Effector memory CD8-positive, alpha-beta T cell (primary cell): Measurements from ENCODE around the gene NUDT1.

Source experiments
- ATAC-seq: fragments of 150-1000 bp; cut with Tn5 transposase; replicated peaks from 2 replicates; pipeline ENCODE4 v1.10.0; 2021; ENCODE audit warnings: mild to moderate bottlenecking, moderate library complexity
- DNase-seq, 3 experiments: peaks; one replicate each; pipeline ENCODE4 v3.0.0; 2021
- H3K27ac Mint-ChIP-seq, 2 donors: one replicate each; pipeline ENCODE4 v1.8.0; 2022; ENCODE audit warnings: mild to moderate bottlenecking in 2 of 2, mixed read lengths in 2 of 2, moderate library complexity in 2 of 2
- H3K27me3 Mint-ChIP-seq, 2 donors: one replicate each; pipeline ENCODE4 v1.8.0; 2022; ENCODE audit warnings: mixed read lengths in 2 of 2
- H3K36me3 Mint-ChIP-seq: one replicate; pipeline ENCODE4 v1.8.0; 2022; ENCODE audit warnings: mild to moderate bottlenecking, moderate library complexity, mixed read lengths; ENCODE audit not compliant: insufficient read depth
- H3K4me1 Mint-ChIP-seq, 2 donors: one replicate each; pipeline ENCODE4 v1.8.0; 2022; ENCODE audit warnings: low read depth in 2 of 2, mixed read lengths in 2 of 2
- H3K4me3 Mint-ChIP-seq, 2 donors: one replicate each; pipeline ENCODE4 v1.8.0; 2022; ENCODE audit warnings: mild to moderate bottlenecking in 2 of 2, mixed read lengths in 2 of 2, moderate library complexity in 2 of 2
- H3K9me3 Mint-ChIP-seq, 2 donors: one replicate each; pipeline ENCODE4 v1.8.0; 2022; ENCODE audit warnings: mixed read lengths in 2 of 2
- total RNA-seq, 9 experiments: gene quantifications; one replicate each; lab custom pipeline; 2026; lab: John Stamatoyannopoulos, UW

The NUDT1 gene
- 4.0 to 26.2 (median 13.4) reads per million in 9 experiments for total RNA-seq

DNA sequence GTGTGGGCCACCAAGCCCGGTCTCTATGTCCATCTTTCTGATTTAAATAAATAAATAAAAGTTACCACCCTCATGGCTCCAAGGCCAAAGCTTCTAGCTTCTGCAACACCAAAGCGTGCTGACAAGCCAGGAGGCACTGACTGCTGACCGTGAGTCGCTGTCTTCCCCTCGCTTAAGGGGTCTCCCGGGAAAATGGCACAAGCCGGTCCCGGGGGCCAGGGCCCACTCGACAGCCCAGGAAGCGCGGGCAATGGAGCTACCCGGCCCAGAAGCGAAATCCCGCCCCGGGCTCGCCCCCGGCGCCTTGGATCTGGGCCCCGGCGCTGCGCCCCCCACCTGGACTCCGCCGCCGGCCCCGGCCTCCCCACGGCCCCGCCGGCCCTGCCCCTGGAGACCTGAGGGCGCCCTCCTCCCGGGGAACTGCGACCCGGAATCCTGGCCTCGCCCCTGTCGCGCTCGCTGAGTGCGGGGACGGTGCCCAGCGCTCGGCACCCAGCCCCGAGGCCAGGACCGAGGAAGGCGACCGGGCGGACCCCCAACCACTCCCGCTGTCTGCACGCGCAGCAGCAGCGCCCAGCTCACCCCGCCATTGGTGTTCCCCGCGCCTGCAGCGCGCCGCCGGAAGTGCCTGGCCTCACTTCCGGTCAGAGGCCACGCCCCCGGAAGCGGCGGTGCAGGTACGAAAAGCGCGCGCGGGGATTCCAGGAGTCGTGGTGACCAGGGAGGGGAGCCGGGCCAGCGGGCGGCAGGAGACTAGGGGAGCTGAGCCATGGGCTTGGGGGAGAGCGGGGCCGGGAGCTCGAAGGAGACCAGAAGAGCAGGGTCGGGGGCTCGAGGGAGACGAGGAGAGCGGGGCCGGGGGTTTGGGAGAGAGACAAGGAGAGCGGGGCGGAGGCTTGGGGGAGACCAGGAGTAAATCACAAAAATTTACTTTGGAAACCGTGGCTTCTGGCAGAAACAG is at the start of gene NUDT1, which contains the start of gene MRM2:
NUDT1 (plus strand) TSS at position 647 of the 961 bp plus-strand sequence. CDS start 2,349 bp downstream, outside the sequence.
MRM2 (minus strand) TSS at position 626 of the 961 bp plus-strand sequence; CDS start at position 590, 36 bp downstream.
- Mint-ChIP-seq H3K27me3 (no peaks in the 10 kb centered on the region), H3K36me3 (peaks cover 28% of the 10 kb centered on the region), H3K9me3 (no peaks in the 10 kb centered on the region), H3K4me3 (peak within 1 kb of the TSS; percentile 90 to 91), H3K4me1 (peaks cover 10 to 13% of the 10 kb centered on the region in 2 donors), H3K27ac (peak within 1 kb of the TSS; percentile 94 to 96)
- DNase-seq (peak; percentile 32 to 39 (median 39)), ATAC-seq (peak; percentile 74)

DNA sequence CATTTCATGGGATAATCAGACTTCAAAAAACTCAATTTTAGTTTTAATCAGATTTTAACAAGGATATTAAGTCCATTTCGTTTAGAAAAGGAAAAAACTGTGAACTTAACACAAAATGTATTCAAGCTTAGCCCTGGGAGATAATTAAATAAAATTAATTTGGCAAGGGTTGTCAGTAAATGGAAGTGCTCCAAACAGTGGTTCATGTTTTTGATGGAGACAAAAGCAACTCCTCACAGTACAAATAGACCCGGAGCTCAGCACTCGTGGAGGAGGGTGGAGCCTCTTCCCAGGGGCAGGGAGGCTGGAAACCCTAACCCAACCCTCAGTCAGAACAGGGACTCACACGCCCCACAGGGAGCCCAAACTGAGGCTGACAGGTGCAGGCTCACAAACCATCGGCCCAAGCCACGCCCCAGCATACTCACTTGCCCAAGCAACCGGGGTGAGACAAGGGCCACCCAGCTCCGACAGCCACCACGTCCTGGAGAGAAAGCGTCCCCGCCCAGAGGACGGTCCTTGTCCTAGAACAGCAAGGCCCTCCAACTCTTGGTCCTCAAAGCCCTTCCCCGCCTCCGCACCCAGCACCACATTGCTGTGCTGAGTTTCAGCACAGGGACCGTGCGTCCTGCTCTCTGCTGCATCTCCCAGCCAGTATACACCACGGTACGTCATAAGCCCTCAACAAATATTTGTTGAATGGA is 49.0 kb upstream of the NUDT1 start:
- Mint-ChIP-seq H3K27me3 (no peaks in the 10 kb centered on the region), H3K27ac (no peak overlapping the region), H3K4me3 (no peak overlapping the region), H3K36me3 (peaks cover 6% of the 10 kb centered on the region), H3K9me3 (no peaks in the 10 kb centered on the region), H3K4me1 (peaks cover 0 to 6% of the 10 kb centered on the region in 2 donors)
- DNase-seq (no peak), ATAC-seq (no peak)

DNA sequence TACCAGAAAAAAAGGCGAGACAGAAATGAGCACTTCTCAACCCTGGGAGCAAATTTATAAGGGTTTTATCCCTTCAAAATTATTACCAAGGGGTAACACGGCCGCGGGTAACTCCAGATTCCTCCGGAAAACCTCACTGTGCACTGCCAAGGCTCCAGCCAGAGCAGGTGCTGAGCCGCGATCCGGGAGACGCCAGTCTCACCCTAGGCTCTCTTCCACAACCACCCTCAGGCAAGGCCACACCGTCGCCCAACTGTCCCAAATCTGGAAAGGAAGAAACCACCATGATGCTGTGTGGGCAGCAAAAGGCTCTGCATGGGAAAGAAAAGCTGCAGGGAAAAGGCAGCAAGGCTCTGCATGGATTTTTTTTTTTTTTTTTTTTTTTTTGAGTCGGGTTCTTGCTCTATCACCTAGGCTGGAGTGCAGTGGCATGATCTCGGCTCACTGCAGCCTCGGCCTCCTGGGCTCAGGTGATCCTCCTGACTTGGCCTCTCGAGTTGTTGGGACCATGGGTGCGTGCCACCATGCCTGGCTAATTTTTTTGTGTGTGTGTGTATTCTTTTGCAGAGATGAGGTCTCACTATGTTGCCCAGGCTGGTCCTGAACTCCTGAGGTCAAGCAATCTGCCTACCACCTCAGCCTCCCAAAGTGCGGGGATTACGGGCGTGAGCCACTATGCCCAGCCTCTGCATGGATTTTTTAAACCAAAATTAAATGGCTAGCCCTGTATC is 48.3 kb upstream of the NUDT1 start:
- DNase-seq (no peak), ATAC-seq (no peak)
- Mint-ChIP-seq H3K36me3 (peaks cover 6% of the 10 kb centered on the region), H3K27ac (no peak overlapping the region), H3K4me3 (no peak overlapping the region), H3K9me3 (no peaks in the 10 kb centered on the region), H3K4me1 (peaks cover 0 to 5% of the 10 kb centered on the region in 2 donors), H3K27me3 (no peaks in the 10 kb centered on the region)

DNA sequence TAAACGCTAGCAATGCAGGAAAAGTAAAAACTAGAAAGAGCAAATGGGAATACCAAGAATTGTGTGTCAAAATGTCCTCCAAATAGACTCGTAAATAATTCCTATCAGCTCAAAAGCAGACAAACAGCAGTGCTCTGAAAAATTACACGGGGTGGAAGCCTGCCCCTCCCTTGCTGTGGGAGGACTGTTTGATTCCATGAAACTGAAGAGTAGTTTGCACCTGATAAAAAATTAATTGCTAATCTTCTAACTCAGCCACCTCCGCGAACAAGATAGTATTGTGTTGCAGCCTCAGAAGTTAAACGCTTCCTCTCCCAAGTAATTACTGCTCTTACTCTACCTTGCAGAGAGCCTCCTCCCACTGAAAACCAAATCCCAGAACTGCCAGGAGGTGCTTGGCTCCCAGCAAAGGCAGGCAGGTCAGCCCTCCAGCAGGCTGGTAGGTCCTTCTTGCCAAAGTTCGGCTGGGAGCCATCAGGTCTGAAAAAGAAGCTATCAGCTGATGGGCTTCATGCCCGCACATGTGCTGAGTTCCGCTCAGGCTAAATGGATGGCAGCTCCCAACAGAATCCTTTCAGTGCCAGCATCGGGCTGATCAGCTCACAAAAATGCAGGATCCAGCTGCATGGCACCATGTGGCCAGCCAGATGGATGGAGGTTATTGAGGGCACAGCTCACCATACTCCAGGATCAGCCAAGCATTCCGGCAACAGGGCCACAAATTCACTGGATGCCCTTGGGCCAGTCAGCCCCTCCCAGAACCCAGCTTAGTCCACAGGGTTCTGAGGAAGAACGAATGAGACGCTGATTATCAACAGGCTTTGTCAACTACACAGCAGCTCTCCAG is 46.4 kb upstream of the NUDT1 start:
- Mint-ChIP-seq H3K9me3 (no peaks in the 10 kb centered on the region), H3K4me3 (no peak overlapping the region), H3K27me3 (no peaks in the 10 kb centered on the region), H3K36me3 (peaks cover 6% of the 10 kb centered on the region), H3K4me1 (peaks cover 0 to 5% of the 10 kb centered on the region in 2 donors), H3K27ac (no peak overlapping the region)
- DNase-seq: no peak
- ATAC-seq: no peak

DNA sequence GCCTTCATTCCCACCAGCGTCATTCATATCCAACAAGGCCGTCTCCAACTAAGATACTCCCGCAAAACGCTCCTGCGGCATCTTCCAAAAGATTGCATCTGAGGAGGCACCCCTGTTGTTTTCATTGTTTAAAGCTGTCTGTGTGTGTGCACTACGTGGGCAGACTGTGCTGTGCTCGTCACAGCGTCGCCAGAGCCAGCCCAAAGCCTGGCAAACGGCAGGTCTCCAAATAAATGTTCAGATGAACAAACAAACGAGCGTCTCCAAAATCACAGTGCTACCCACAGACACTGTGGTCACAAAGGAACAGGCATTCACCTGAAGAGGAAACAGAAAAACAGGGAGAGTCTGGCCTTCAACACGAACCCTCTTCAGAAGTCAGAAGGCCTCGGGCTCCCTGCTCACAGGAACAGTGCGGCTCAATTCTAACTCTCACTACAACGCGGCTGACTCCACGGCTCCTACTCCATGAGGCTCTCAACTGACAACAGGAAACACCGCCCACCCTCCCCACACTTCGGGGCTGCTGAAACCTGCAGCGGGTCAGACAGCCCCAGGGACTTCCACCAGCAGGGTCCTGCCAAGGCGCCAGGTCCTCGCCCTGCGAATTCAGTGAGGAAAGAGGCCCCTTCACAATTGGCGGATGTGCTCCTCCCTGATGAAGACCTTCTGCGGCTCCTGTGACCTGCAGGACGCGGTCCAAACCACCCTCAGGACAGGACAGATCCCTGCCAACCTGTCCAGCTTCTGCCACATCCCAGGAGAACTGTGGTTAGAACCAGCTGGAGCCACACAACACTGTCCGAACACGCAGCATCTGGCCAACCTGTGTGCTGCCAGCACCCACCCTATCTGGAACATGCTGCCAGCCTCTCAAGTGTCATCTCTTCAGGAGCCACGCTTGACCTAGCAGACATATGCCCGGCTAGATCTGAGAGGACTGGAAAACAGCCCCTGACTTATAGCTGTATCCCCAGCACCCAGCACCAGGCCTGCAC is 45.3 kb upstream of the NUDT1 start:
- Mint-ChIP-seq H3K9me3 (no peaks in the 10 kb centered on the region), H3K36me3 (peaks cover 10% of the 10 kb centered on the region)
- DNase-seq: no peak

DNA sequence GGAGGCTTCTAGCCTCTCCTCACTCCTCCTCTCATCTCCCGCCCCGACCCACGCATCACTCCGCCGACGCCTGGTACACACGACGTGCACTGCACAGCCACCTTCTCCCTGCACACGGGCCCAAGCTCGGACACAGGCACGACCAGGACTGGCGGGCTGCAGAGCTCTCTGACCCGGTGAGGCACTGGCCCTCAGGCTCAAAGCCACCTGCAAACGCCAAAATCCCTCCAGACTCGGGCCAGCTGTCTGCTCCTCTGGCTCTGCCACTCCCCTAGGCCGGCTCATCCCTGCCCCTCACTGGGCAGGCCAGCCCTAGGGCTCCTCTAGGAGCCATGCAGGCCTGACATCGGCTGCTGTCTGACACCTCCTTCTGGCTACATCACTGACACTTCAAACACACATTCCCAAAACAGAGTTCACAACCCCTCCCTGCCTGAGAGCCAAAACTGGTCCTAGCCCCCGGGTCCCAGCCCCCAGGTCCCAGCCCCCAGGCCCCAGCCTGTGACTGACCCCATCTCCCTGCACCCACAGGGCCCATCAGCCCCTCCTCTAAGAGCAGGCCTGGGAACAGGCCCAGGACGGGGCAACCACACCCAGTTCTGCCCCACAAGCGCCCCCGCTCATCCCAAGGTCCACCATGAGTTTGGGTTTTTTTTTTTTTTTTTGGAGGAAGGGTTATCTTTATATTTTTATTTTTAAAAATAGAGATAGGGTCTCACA is 44.4 kb upstream of the NUDT1 start:
- Mint-ChIP-seq H3K4me3 (no peak overlapping the region), H3K36me3 (peaks cover 12% of the 10 kb centered on the region), H3K9me3 (no peaks in the 10 kb centered on the region), H3K27ac (peak overlapping the region in 1 of 2 donors; percentile 39), H3K27me3 (no peaks in the 10 kb centered on the region), H3K4me1 (peaks cover 0 to 5% of the 10 kb centered on the region in 2 donors)
- no peak for ATAC-seq
- DNase-seq: no peak

More for the DNA sequence above, 45.3 kb upstream of the NUDT1 start:
- H3K27ac Mint-ChIP-seq: peak overlapping the region in 1 of 2 donors; percentile 39
- no peak for ATAC-seq
- no peaks in the 10 kb centered on the region for H3K27me3 Mint-ChIP-seq
- H3K4me1 Mint-ChIP-seq: peaks cover 0 to 5% of the 10 kb centered on the region in 2 donors
- no peak overlapping the region for H3K4me3 Mint-ChIP-seq

DNA sequence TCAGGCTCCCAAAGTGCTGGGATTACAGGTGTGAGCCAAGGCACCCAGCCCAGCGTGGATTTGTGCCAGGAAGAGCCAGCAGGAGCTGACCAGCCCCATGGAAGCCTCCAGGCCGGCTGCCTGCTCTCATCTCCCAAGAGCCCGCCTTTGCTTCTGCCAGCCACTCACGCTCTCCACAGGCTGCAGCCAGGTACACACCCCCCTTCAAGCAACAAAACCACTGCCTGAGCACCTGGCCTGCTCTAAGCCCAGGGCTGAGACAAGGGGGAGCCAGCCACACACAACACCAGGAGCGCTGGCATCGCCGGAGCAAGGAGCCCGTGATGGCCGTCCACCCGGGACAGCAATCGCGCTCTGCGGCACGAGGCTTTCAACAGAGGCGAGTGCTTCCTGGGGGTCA is 43.8 kb upstream of the NUDT1 start:
- DNase-seq: no peak
- ATAC-seq: no peak
- H3K4me3 Mint-ChIP-seq: no peak overlapping the region
- H3K9me3 Mint-ChIP-seq: no peaks in the 10 kb centered on the region
- peaks cover 12% of the 10 kb centered on the region for H3K36me3 Mint-ChIP-seq
- H3K27me3 Mint-ChIP-seq: no peaks in the 10 kb centered on the region
- no peak overlapping the region for H3K27ac Mint-ChIP-seq
- H3K4me1 Mint-ChIP-seq: peaks cover 1 to 5% of the 10 kb centered on the region in 2 donors

DNA sequence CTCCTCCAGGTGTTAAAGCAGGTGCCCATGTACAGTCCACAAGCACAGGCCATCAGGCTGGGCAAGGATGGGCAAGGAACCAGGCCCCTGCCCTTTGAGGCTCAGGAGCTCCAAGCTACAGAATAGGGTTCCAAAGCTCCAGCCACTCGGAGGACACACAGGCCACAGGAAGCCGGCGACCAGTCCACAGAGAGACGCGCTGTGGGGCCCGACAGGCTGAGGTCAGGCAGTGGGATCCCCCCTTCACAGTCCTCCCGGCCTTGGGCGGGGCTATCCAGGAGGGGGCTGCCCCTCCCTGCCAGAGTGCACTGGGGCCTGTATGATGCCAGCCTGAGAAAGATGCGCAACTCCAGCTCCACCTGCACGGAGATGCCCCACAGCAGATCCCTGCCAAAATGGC is 43.3 kb upstream of the NUDT1 start:
- Mint-ChIP-seq H3K27me3 (no peaks in the 10 kb centered on the region), H3K27ac (peak overlapping the region in 1 of 2 donors; percentile 42), H3K36me3 (peaks cover 12% of the 10 kb centered on the region), H3K4me1 (peaks cover 5% of the 10 kb centered on the region in 2 donors), H3K9me3 (no peaks in the 10 kb centered on the region), H3K4me3 (no peak overlapping the region)
- no peak for DNase-seq
- ATAC-seq: no peak

DNA sequence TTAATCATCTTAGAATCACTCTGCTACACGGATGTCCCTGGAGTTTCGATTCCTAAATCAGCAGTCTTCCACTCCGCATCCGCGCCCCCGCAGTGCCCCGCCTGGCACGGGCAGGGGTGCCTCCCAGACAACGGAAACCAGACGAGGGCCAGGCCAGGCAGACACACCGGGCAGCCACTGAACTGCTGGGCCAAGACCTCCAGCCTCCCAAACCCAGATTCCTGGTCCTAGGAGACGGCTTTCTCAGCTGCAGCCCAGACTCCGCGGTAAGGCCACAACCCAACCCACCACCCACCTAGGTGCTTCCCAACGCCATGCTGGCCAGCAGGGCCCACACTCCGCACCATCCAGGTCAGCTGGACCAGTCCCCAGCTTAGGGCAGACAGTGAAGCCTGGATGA is 42.5 kb upstream of the NUDT1 start:
- Mint-ChIP-seq H3K27me3 (no peaks in the 10 kb centered on the region), H3K9me3 (no peaks in the 10 kb centered on the region), H3K36me3 (peaks cover 12% of the 10 kb centered on the region), H3K4me3 (no peak overlapping the region), H3K4me1 (peaks cover 5 to 8% of the 10 kb centered on the region in 2 donors), H3K27ac (peak overlapping the region in 1 of 2 donors; percentile 42)
- ATAC-seq (no peak), DNase-seq (no peak)

DNA sequence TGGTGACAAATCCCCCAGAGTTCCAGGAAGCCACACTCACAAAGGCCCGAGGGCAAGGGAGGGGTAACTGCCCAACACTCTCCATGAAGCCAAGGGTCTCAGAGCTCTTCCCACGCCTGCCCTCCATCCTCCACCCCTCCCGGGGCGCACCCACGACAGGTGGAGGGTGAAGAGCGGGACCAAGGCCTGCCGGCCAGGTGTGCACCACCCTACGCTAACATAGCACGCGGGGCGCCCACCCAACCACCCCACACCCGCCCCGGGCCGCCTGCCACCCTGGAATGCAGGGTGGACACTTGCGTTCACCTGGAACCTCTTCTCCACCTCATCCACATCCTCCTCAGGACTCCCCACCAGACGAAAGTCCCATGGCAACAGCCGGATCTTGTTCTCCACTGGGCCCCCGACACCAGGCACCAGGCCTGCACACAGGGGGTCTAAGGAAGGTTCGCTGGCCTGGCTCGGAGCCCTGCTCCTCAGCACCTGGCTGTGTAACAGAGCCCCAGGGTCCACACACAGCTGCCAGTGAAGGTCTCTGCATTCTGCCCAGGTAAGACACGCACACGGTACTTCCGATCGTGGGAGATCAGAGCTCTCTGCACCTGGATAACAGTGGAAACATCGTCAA is 42.0 kb upstream of the NUDT1 start:
- Mint-ChIP-seq H3K4me3 (no peak overlapping the region), H3K4me1 (peaks cover 5 to 8% of the 10 kb centered on the region in 2 donors), H3K9me3 (no peaks in the 10 kb centered on the region), H3K27ac (peak overlapping the region in 1 of 2 donors; percentile 67), H3K27me3 (no peaks in the 10 kb centered on the region), H3K36me3 (peaks cover 12% of the 10 kb centered on the region)
- no peak for DNase-seq
- ATAC-seq: no peak

DNA sequence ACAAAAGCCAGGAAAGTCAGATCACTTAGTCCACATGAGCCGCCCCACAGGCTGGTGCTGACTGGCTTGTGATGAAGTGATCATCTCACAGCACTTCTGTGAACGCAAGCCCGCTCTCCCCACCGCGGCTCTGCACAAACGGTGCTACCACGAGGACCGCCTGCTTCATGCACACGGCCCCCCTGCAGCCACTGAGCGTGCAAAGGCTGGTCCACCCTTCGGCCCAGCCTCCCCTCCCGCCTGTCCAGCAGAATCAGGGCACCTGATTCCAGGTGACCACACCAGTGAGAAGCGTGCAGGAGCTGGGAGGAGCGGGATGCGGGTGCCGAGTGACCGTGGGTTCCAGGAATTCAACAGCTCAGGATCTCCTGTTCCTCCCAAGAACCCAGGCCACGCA is 41.4 kb upstream of the NUDT1 start:
- H3K36me3 Mint-ChIP-seq: peaks cover 15% of the 10 kb centered on the region
- peak overlapping the region in 1 of 2 donors; percentile 67 for H3K27ac Mint-ChIP-seq
- no peak for DNase-seq
- ATAC-seq: no peak
- H3K27me3 Mint-ChIP-seq: no peaks in the 10 kb centered on the region
- no peak overlapping the region for H3K4me3 Mint-ChIP-seq
- peaks cover 5 to 8% of the 10 kb centered on the region in 2 donors for H3K4me1 Mint-ChIP-seq
- H3K9me3 Mint-ChIP-seq: no peaks in the 10 kb centered on the region
